GM18508 (cell line): ENCODE data around the gene MECR.

ENCODE experiments used
- ATAC-seq: cut with Tn5 transposase; IDR thresholded peaks from one replicate; pipeline ENCODE4 v1.9.1; 2021; ENCODE audit warnings: moderate number of reproducible peaks; ENCODE audit not compliant: insufficient read depth, unreplicated experiment

Gene MECR

GRCh38 chr1:29256979-29257804 lies 26.5 kb upstream of the MECR start:
- ATAC-seq = no peak

DNA sequence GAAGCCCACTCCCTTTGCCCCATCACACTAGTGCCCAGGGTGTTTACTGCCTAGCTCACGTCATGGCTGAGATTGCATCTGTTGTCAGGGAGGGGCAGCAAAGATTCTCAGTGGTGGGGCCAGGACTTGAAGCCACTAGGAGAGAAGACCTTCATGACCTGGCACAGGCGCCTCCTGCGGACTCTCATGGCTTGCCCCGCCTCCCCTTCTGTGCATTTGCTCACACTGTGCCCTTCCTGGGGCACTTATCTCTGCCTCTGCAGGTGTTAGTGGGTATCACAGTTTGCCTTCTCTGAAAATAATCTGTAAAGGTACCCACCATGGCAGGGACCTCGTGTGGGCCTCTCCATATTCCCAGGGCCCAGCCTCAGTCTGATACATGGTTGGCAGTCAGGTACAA lies 25.7 kb upstream of the MECR start:
- ATAC-seq = no peak

DNA sequence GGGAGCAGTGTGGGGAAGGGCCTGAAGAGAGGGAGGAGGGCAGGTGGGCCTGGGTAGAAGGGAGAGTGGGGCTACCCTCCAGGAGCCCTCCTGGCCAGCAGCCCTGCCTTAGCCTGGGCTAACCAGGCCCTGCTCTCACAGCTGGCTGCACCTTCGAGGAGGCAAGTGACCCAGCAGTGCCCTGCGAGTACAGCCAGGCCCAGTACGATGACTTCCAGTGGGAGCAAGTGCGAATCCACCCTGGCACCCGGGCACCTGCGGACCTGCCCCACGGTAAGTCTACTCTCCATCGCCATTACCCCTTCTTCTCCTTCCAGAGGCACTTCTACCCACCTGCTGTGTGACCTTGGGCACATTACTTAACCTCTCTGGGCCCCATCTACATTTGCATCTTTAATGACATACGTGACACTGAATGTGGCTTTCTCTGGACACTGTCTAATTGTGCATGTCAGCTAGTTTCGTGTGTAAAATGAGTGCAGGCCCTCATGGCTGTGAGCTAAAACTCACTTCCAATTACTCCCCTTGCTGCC lies 24.5 kb upstream of the MECR start:
- no peak for ATAC-seq

DNA sequence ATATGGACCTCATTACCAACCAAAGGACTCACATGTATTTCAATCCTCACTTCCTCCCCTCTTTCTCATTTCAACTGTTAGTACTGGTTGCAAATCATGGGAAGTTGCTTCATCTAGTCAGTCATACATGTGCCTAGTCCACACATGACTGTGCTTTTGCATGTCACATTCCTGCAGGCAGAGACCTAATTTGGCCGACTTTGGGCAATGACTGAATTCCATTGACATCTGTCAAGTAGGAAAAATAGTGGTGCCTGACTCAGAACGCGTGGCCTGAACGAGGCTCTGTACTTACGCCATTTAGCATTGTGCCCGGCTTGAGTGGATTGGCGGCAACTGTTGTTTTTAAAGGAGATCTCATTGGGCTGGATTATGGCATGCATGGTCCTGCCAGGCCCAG lies 23.6 kb upstream of the MECR start:
- ATAC-seq = no peak

- no peak for ATAC-seq
Observed at GRCh38 chr1:29253180-29253579, 22.4 kb upstream of the MECR start.

GRCh38 chr1:29251164-29252124 lies 20.7 kb upstream of the MECR start:
- no peak for ATAC-seq

GRCh38 chr1:29249951-29250581 lies 19.3 kb upstream of the MECR start:
- no peak for ATAC-seq

GRCh38 chr1:29249170-29249691 lies 18.5 kb upstream of the MECR start:
- no peak for ATAC-seq

GRCh38 chr1:29248409-29248808 lies 17.7 kb upstream of the MECR start:
- ATAC-seq = no peak

DNA sequence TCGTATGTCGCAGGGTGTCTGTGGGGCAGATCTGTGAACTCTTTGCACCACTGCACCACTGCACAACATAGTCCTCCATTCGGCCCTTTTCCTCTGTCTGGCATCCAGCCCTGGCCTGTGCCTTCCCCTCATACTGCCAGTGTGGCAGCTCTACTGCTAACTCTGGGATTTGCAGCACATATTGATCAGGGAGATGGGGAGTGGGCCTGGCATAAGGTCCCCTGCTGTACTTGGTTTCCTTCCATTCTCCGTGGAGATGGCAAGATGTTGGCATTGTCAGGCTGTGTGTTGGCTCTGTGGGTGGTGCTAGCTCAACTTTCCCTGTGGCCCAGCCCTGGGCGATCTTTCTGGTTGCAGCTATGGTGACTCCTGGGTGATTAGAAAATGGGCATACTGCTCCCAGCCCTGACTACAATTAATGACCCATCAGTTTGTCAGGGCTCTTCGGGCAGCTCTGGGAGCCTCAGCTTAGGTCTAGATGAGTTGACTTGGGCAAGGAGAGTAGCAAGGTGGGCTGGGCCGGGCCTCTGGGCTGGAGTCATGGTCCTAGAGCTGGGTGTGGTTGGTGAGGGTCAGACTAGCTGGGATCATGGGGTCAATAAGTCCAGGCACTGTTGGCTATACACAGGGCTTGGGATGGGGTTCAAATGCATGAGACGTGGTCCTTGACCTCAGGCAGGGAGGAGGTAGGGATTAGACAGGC lies 17.0 kb upstream of the MECR start:
- ATAC-seq = no peak

GRCh38 chr1:29247044-29247443 lies 16.3 kb upstream of the MECR start:
- ATAC-seq = no peak

GRCh38 chr1:29245876-29246275 lies 15.1 kb upstream of the MECR start:
- no peak for ATAC-seq

DNA sequence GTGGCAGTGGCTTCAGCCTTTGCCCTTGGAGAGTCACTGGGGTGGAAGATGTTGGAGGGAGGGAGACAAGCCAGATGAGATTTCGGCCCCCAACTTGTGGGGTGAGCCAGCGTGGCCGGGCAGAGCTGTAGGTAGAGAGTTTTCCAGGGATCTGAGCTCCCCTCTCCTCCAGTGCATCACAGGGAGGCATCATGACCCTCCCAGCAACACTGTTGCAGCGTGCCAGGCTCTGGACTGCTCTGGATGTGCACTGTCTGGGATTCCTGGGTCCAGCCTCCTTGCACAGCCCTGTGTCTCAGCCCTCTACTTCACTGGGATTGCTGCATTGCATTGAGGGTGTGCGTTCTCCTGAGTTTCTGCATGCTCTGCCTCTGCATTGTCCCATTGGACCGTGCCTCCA lies 14.5 kb upstream of the MECR start:
- no peak for ATAC-seq

DNA sequence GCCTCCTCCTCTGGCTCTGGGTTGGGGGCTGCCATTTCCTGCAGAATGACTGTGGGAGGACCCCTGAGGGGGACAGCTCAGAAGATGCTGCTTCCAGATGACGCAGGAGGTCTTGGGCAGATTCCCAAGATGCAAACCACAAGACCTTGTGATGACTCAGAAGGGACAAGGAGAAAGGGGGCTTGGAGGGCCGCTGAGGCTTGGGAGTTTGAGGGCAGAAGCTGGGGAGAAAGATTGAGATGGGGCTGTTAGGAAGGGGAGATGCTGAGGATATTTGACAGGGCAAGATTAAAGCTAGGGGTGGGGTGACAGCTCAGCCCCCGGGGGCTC lies 13.1 kb upstream of the MECR start:
- ATAC-seq = no peak

- no peak for ATAC-seq
Observed at GRCh38 chr1:29243023-29243870, 12.5 kb upstream of the MECR start.

DNA sequence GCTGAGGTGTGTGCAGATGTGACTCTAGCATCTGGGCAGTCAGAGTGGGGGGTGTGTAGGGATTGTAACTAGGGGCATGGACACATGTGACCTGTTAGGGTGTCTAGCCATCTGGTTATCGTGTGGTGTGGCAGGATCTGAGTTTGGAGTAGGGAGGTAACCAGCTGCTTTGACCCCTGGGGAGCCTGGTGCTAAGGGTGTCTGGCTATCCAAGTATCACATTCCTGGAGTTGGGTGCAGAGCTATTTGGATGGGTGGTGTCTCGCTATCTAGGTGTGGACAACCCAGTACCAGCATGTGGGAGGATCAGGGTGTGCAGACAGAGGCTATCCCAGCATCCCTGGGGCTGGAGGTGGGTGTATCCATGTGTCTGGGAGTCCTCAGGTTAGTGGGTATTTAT lies 10.3 kb upstream of the MECR start:
- no peak for ATAC-seq

DNA sequence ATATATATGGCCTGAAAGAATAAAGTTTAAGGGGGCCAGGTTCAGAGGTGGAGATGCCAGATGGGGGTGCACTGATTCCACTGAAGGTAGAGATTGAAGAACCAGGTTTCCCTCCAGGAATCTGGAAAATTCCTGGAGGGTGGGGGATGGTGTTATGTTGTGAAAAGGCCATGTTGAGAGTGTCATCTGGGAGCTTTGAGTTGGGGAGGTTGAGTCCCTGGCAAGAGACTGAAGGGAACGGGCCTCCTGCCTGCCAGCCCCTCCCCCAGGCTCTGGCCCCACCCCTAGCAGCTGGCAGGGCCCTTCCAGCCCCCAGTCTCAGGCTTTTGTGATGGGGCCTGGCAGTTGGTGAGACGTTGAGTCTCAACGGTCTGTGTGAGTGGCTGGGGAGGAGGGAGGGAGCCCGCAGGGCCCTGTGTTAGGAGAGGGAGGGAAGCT lies 9.7 kb upstream of the MECR start:
- no peak for ATAC-seq

- no peak for ATAC-seq
Observed at GRCh38 chr1:29239142-29239541, 8.4 kb upstream of the MECR start.

DNA sequence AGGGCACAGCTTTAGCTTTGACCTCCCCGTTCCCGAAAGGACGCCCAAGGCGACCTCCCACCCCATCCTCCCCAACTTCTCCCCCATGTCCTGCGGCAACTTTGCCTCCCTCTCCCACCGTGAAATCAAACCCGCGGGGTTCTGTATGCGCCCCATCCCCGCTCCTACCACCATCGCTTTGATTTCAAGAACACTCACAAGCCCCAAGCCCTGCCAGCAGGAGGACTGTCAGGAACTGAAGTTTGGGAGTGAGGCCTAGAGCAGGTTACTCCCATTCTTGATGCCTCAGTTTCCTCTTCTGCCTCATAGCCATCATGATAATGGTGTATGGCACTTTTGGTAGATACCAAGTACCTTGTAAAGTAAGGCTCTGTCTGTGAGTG lies 7.9 kb upstream of the MECR start:
- ATAC-seq = no peak
